HEK293 (cell line): Measurements from ENCODE around the gene TTC12.

ENCODE experiments used
- INSM2 ChIP-seq: fragments of 450-650 bp; formaldehyde crosslinking; IDR thresholded peaks from 2 replicates; pipeline ENCODE4 v1.5.1; 2016; ENCODE audit warnings: missing biosample characterization, missing genetic modification characterization
- KLF7 ChIP-seq: fragments of 450-650 bp; formaldehyde crosslinking; IDR thresholded peaks from 2 replicates; pipeline ENCODE4 v1.5.1; 2016; ENCODE audit warnings: missing biosample characterization, missing genetic modification characterization, borderline replicate concordance
- MZF1 ChIP-seq: fragments of 450-650 bp; formaldehyde crosslinking; IDR thresholded peaks from 2 replicates; pipeline ENCODE4 v1.5.1; 2017; ENCODE audit warnings: missing biosample characterization, missing genetic modification characterization, borderline replicate concordance
- PBX3 ChIP-seq: sonication (generic); formaldehyde crosslinking; IDR thresholded peaks from 2 replicates; pipeline ENCODE4 v1.8.1; 2022; ENCODE audit warnings: mild to moderate bottlenecking, moderate library complexity, missing genetic modification reagents
- SCRT2 ChIP-seq: fragments of 450-650 bp; formaldehyde crosslinking; IDR thresholded peaks from 2 replicates; pipeline ENCODE4 v1.5.1; 2016; ENCODE audit warnings: missing biosample characterization, missing genetic modification characterization
- SETDB1 ChIP-seq: IDR thresholded peaks from one replicate; pipeline ENCODE4 v1.6.1; 2017; ENCODE audit warnings: mild to moderate bottlenecking, low read length, moderate library complexity, mixed read lengths; ENCODE audit not compliant: insufficient read length
- ZBTB21 ChIP-seq: fragments of 450-650 bp; formaldehyde crosslinking; IDR thresholded peaks from 2 replicates; pipeline ENCODE4 v1.5.1; 2017; ENCODE audit warnings: missing biosample characterization, missing genetic modification characterization
- ZBTB26 ChIP-seq: fragments of 450-650 bp; formaldehyde crosslinking; optimal IDR thresholded peaks from 2 replicates; pipeline ENCODE3; 2016; ENCODE audit warnings: missing biosample characterization, mild to moderate bottlenecking, missing genetic modification characterization
- ZEB2 ChIP-seq: fragments of 450-650 bp; formaldehyde crosslinking; IDR thresholded peaks from 2 replicates; pipeline ENCODE4 v1.5.1; 2016; ENCODE audit warnings: missing biosample characterization, missing genetic modification characterization
- ZFP3 ChIP-seq: fragments of 450-650 bp; formaldehyde crosslinking; IDR thresholded peaks from 2 replicates; pipeline ENCODE4 v1.5.1; 2016; ENCODE audit warnings: low read depth, missing biosample characterization, missing genetic modification characterization
- ZNF112 ChIP-seq: fragments of 450-650 bp; formaldehyde crosslinking; IDR thresholded peaks from 2 replicates; pipeline ENCODE4 v1.5.0; 2017; ENCODE audit warnings: missing biosample characterization, missing genetic modification characterization
- ZNF140 ChIP-seq: fragments of 450-650 bp; formaldehyde crosslinking; IDR thresholded peaks from 2 replicates; pipeline ENCODE4 v1.5.1; 2016; ENCODE audit warnings: missing biosample characterization, missing genetic modification characterization
- ZNF155 ChIP-seq: fragments of 450-650 bp; formaldehyde crosslinking; IDR thresholded peaks from 2 replicates; pipeline ENCODE4 v1.5.1; 2016; ENCODE audit warnings: missing biosample characterization, missing genetic modification characterization
- ZNF202 ChIP-seq: fragments of 450-650 bp; formaldehyde crosslinking; IDR thresholded peaks from 2 replicates; pipeline ENCODE4 v1.5.1; 2016; ENCODE audit warnings: missing biosample characterization, missing genetic modification characterization, borderline replicate concordance
- ZNF211 ChIP-seq: fragments of 450-650 bp; formaldehyde crosslinking; IDR thresholded peaks from 2 replicates; pipeline ENCODE4 v1.5.1; 2016; ENCODE audit warnings: low read depth, missing biosample characterization, missing genetic modification characterization
- ZNF23 ChIP-seq: fragments of 450-650 bp; formaldehyde crosslinking; IDR thresholded peaks from 2 replicates; pipeline ENCODE4 v1.5.1; 2016; ENCODE audit warnings: missing biosample characterization, missing genetic modification characterization, borderline replicate concordance
- ZNF266 ChIP-seq: fragments of 450-650 bp; formaldehyde crosslinking; IDR thresholded peaks from 2 replicates; pipeline ENCODE4 v1.5.1; 2016; ENCODE audit warnings: missing biosample characterization, missing genetic modification characterization, low read depth
- ZNF324 ChIP-seq: fragments of 450-650 bp; formaldehyde crosslinking; IDR thresholded peaks from 2 replicates; pipeline ENCODE4 v1.5.1; 2016; ENCODE audit warnings: missing biosample characterization, missing genetic modification characterization
- ZNF350 ChIP-seq: fragments of 450-650 bp; formaldehyde crosslinking; IDR thresholded peaks from 2 replicates; pipeline ENCODE4 v1.5.0; 2017; ENCODE audit warnings: missing biosample characterization, mild to moderate bottlenecking, missing genetic modification characterization
- ZNF48 ChIP-seq: fragments of 450-650 bp; formaldehyde crosslinking; IDR thresholded peaks from 2 replicates; pipeline ENCODE4 v1.5.1; 2016; ENCODE audit warnings: missing biosample characterization, missing genetic modification characterization
- ZNF544 ChIP-seq: fragments of 450-650 bp; formaldehyde crosslinking; IDR thresholded peaks from 2 replicates; pipeline ENCODE4 v1.5.0; 2017; ENCODE audit warnings: missing biosample characterization, missing genetic modification characterization
- ZNF549 ChIP-seq: fragments of 450-650 bp; IDR thresholded peaks from 2 replicates; pipeline ENCODE4 v1.5.1; 2018; ENCODE audit warnings: missing biosample characterization, missing genetic modification characterization, mild to moderate bottlenecking, inconsistent platforms, moderate library complexity
- ZNF555 ChIP-seq: fragments of 450-650 bp; formaldehyde crosslinking; conservative IDR thresholded peaks from 2 replicates; pipeline ENCODE4 v1.5.1; 2017; ENCODE audit warnings: missing biosample characterization, mild to moderate bottlenecking, missing genetic modification characterization, inconsistent platforms
- ZNF561 ChIP-seq: fragments of 450-650 bp; IDR thresholded peaks from 2 replicates; pipeline ENCODE4 v1.5.1; 2018; ENCODE audit warnings: missing biosample characterization, missing genetic modification characterization, borderline replicate concordance
- ZNF621 ChIP-seq: fragments of 450-650 bp; formaldehyde crosslinking; IDR thresholded peaks from 2 replicates; pipeline ENCODE4 v1.5.1; 2017; ENCODE audit warnings: missing biosample characterization, missing genetic modification characterization
- ZNF623 ChIP-seq: fragments of 450-650 bp; formaldehyde crosslinking; IDR thresholded peaks from 2 replicates; pipeline ENCODE4 v1.5.1; 2016; ENCODE audit warnings: missing biosample characterization, missing genetic modification characterization
- ZNF629 ChIP-seq: fragments of 450-650 bp; formaldehyde crosslinking; IDR thresholded peaks from 2 replicates; pipeline ENCODE4 v1.5.1; 2017; ENCODE audit warnings: missing biosample characterization, missing genetic modification characterization
- ZNF704 ChIP-seq: fragments of 450-650 bp; formaldehyde crosslinking; IDR thresholded peaks from 2 replicates; pipeline ENCODE4 v1.5.1; 2016; ENCODE audit warnings: missing biosample characterization, missing genetic modification characterization
- ZNF76 ChIP-seq: fragments of 450-650 bp; formaldehyde crosslinking; IDR thresholded peaks from 2 replicates; pipeline ENCODE4; 2016; ENCODE audit warnings: low read depth, missing biosample characterization, missing genetic modification characterization, borderline replicate concordance
- ZNF792 ChIP-seq: fragments of 450-650 bp; formaldehyde crosslinking; IDR thresholded peaks from 2 replicates; pipeline ENCODE4 v1.5.1; 2016; ENCODE audit warnings: missing biosample characterization, missing genetic modification characterization
- ZNF837 ChIP-seq: fragments of 450-650 bp; formaldehyde crosslinking; IDR thresholded peaks from 2 replicates; pipeline ENCODE4 v1.5.1; 2016; ENCODE audit warnings: missing biosample characterization, missing genetic modification characterization
- ZSCAN23 ChIP-seq: fragments of 450-650 bp; formaldehyde crosslinking; IDR thresholded peaks from 2 replicates; pipeline ENCODE4 v1.5.1; 2016; ENCODE audit warnings: missing biosample characterization, missing genetic modification characterization
- TF ChIP-seq, protein P1 (sequence below): fragments of 450-650 bp; formaldehyde crosslinking; IDR thresholded peaks from 2 replicates; pipeline ENCODE4 v1.5.1; 2017; ENCODE audit warnings: missing biosample characterization, mild to moderate bottlenecking, missing genetic modification characterization, moderate library complexity

The TTC12 gene

DNA sequence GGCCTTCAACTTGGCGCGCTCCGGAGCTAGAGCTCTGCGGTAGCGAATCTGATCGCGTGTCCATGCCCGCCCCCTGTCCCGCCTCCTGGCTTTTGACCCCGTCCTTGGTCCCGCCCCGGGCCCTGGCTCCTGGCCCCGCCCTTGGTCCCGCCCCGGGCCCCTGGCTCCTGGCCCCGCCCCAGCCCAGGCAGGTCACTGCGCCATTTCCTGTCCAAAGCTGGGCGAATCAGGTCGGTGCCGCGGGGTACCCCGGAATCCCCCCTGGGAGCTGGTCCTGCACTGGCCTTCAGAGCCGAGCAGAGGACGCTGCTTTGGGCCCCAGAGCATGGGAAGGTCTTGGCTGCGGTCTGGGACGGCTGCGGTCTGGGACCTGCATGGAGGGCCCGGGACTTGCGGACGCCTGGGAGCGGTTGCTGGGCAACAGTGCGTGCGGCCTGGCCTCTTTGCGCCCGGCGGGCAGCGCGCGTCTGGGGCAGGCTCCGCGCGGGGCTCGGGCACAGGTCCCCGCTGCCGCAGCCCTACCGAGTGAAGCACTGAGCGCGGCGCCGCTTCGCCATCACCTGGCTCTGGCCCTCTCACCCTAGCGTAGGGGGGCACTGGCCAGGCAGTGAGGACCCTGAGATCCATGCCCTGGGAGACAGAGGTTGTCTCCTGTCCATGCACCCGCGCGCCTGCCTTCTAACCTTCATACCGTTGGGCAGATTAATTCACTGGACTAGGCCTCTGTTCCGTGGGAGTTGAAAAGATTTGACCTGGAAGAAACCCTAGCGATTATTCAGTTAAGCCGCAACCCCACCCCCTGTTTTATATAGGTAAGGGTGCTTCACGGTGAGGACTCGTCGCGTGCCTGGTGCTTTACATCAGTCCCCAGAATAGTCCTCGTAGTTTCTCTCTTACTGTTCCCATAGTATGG, at the start of gene TTC12 (continued):
- TF ChIP-seq ZNF350 (tag by site-specific recombination) = no peak
- TF ChIP-seq ZFP3 (tag by site-specific recombination) = no peak
- peak; percentile 18; the same call in 1 of the 2 replicates for TF ChIP-seq SCRT2 (tag by site-specific recombination)
- TF ChIP-seq ZNF266 (tag by site-specific recombination) = no peak
- TF ChIP-seq ZNF555 (tag by site-specific recombination) = no peak
- no peak for TF ChIP-seq ZNF837 (tag by site-specific recombination)
- no peak for TF ChIP-seq ZNF155
- no peak for TF ChIP-seq ZNF561 (tag by site-specific recombination)
- no peak for TF ChIP-seq ZSCAN23 (tag by site-specific recombination)
- no peak for TF ChIP-seq ZNF324
- TF ChIP-seq ZNF48 (tag by site-specific recombination) = no peak
- TF ChIP-seq ZNF792 (tag by site-specific recombination) = no peak
- no peak for TF ChIP-seq ZNF549 (tag by site-specific recombination)
- TF ChIP-seq ZEB2 (tag by site-specific recombination) = no peak
- TF ChIP-seq ZNF623 = no peak
- no peak for TF ChIP-seq INSM2 (tag by site-specific recombination)
- no peak for TF ChIP-seq ZNF704 (tag by site-specific recombination)
- no peak for TF ChIP-seq ZNF202 (tag by site-specific recombination)
- TF ChIP-seq ZNF76 (tag by site-specific recombination) = peak; percentile 68; the same call in 1 of the 2 replicates
- TF ChIP-seq ZBTB26 (tag by site-specific recombination) = peak; percentile 93
- no peak for TF ChIP-seq ZNF621 (tag by site-specific recombination)
- TF ChIP-seq, protein P1, sequence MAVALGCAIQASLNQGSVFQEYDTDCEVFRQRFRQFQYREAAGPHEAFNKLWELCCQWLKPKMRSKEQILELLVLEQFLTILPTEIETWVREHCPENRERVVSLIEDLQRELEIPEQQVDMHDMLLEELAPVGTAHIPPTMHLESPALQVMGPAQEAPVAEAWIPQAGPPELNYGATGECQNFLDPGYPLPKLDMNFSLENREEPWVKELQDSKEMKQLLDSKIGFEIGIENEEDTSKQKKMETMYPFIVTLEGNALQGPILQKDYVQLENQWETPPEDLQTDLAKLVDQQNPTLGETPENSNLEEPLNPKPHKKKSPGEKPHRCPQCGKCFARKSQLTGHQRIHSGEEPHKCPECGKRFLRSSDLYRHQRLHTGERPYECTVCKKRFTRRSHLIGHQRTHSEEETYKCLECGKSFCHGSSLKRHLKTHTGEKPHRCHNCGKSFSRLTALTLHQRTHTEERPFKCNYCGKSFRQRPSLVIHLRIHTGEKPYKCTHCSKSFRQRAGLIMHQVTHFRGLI (tag by site-specific recombination) = peak; percentile 67; the same call in 1 of the 2 replicates
- 0 out of 2 replicates have a peak, but pooled peaks have one; percentile 48 for TF ChIP-seq ZNF629 (tag by site-specific recombination)
- no peak for TF ChIP-seq ZNF140
- TF ChIP-seq SETDB1 = no peak
- no peak for TF ChIP-seq ZBTB21 (tag by site-specific recombination)
- TF ChIP-seq ZNF544 (tag by site-specific recombination) = no peak
- no peak for TF ChIP-seq KLF7 (tag by site-specific recombination)
- TF ChIP-seq ZNF23 (tag by site-specific recombination) = no peak
- TF ChIP-seq PBX3 (CRISPR knock-in tag) = no peak; the same call in none of the 2 replicates
- TF ChIP-seq MZF1 = no peak
- no peak for TF ChIP-seq ZNF211
- TF ChIP-seq ZNF112 (tag by site-specific recombination) = no peak
